RCC 7860 (cell line): ENCODE measurements around the gene BAD.

Experiments
- DNase-seq: peaks from one replicate; pipeline ENCODE4 v3.0.0-alpha.2; 2015; ENCODE audit warnings: low spot score
- FAIRE-seq: peaks from 2 replicates; lab custom pipeline; 2012; peaks lifted over from hg19 to GRCh38; lab: Jason Lieb, UNC

Gene BAD

DNA sequence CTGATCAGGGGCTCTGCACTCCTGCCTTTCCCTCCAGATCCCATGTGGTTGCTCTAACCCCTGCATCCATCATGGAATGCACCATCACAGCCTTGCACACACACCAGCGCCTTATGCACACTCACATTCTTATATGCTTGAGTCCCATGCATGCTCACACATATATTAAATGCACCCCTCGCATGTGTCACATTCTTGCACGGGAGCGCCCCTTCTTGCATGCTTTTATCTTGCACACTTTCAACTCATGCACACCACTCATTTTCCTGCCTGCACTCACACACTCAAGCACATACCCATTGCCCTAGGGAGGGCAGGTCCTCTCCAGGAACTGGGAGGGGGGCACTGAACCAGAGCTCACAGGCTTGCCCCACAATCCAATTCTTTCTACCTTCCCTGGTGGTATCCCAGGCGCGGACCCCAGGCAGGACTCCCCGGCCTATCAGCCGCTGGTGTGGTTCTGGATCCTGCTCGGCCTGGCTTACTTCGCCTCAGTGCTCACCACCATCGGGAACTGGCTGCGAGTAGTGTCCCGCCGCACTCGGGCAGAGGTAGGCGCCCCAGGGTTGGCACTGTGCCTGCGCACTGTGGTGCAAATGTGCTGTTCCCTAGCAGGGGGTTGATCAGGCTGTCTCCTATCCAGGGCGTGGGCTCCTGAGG is 13.4 kb upstream of the BAD start:
- peak; percentile 40 for DNase-seq
- FAIRE-seq = no peak

GRCh38 chr11:64296830-64297698 is 12.6 kb upstream of the BAD start:
- DNase-seq (no peak), FAIRE-seq (no peak)

- no peak for DNase-seq
- FAIRE-seq = no peak
Measured at GRCh38 chr11:64296236-64296635, 11.8 kb upstream of the BAD start.

- no peak for DNase-seq
- no peak for FAIRE-seq
Measured at GRCh38 chr11:64295760-64296159, 11.3 kb upstream of the BAD start.

GRCh38 chr11:64294774-64295173 is 10.3 kb upstream of the BAD start:
- FAIRE-seq (no peak), DNase-seq (no peak)

- DNase-seq (no peak), FAIRE-seq (no peak)
Measured at GRCh38 chr11:64292460-64293254, 8.2 kb upstream of the BAD start.

DNA sequence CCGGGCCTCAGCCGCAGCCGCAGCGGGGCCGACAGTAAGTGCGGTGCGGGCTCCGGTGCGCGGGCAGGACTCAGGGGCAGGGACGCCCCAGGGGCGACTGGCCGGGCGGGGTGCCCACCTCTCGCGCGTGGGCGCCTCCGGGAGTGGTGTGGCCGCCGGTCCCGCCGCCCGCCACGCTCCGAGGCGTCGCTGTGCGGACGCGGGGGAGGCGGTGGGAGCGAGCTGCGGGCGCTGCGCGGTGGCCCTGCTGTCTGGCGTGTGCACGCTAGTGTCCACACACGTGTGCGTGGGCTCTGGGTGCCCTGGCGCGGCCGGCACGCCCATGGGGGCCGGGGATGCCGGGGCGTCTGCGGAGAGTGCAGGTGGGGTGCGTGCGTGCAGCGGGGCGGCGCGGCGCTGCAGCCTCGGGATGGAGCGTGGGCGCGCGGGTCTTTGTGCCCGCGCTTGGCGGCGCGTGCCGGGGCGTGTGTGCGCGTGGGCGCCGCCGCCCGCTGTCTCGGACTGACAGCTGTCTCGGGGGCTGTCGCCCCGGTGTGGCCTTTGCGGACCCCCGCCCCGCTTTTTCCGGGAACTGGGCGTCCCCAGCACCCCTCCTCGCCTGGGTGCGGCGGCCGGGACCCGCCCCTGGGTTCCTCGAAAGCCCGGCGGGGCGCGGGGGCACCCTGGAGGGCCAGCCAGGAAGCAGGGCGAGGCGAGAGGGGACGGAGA is 7.4 kb upstream of the BAD start:
- no peak for FAIRE-seq

DNA sequence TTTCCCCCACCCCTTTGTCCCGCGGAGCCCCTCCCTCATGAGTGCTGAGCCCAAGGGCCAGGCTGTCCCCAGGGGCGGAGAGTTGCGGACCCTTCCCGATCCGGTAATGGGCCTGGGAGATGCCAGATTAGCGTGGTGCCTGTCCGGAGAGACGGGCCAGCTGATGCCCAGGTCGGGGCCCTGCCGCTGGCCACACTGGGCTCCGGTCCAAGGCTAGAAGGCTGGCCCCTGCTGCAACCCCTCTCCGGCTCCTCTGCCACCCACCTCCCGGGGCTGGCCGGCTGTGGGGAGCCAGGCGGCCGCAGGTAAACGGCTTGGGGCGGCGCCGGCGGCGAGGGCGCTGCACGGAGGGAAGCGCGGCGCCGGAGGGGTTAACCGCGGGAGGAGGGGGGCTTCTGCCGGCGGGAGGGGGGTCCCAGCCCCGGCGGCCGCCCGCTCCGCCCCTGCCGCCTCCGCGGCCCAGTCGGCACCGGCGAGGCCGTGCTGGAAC is 6.8 kb upstream of the BAD start, which contains the start of gene KCNK4:
KCNK4 (plus strand) TSS at position 41 of the 490 bp plus-strand sequence. CDS start 1,717 bp downstream, outside the sequence.
- no peak for FAIRE-seq

More for the DNA sequence above, 7.4 kb upstream of the BAD start:
- DNase-seq = no peak

DNA sequence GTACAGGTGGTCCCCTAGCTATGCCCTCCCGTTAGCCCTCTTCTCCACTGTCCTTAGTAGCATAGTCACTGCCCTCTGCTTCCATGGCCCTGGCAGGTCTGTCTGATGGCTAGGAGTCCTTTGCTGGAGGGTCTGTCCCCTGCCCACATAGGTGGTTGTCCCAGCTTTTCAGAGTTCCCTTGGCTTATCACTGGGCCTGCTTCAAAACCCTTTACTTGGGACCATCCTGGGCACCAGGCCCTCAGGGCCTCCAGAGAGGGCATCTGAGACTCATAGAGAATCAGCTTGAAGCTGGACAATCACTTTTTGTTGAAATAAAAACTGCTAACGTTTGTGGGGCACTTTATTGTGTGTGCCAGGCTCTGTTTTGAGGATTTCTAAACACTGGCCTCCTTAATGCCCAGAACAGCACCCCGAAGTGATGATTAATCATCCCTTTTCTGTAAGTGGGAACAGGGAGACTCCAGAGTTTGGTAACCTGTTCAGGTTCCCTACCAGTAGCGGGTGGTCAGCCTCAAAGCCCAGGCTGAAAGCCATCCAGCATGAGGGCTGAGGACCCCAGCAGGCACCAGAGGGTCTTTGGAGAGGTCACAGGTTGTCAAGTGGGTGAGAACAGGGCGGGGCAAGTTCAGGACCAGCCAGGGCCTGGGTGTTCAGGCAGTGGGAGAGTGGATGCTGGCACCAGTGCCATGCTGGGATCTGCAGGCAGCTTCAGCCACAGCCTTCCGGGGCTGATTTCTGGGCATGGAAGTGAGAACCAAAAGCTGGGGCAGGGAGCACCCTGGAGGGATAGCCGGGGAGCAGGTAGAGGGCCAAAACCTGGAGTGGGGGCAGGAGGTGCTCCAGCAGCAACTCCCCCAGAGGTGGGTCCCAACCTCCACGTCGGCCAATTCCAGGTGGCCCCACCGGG is 6.1 kb upstream of the BAD start:
- FAIRE-seq (no peak), DNase-seq (no peak)

More for the DNA sequence above, 6.8 kb upstream of the BAD start, which contains the start of gene KCNK4:
- DNase-seq = no peak

DNA sequence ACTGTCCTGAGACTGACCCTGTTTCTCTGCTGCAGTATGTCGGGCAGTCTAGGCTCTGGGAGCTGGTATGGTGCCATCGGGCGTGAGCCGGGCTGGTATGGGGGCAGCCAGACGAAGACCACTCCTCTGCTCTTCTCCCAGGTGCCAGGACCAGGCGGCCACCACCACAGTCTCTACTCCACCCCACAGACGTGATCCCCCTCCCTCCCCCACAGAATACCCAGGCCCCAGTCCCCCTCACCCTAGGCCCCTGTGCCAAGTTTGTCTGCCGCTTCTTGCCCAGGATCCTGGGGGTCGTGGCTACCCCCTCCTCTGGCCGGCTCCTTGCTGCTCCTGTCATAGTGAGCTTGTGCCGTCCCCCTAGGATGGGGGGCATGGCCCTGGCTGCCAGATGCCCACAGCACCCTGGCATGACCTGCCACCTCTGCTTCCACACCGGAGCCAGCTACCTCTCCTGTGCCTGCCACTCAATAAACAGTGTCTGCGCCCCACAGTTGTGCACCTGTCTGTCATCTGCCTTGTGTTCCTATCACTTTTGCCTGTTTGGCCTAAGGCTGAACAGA is 4.6 kb upstream of the BAD start:
- FAIRE-seq (no peak), DNase-seq (no peak)

DNA sequence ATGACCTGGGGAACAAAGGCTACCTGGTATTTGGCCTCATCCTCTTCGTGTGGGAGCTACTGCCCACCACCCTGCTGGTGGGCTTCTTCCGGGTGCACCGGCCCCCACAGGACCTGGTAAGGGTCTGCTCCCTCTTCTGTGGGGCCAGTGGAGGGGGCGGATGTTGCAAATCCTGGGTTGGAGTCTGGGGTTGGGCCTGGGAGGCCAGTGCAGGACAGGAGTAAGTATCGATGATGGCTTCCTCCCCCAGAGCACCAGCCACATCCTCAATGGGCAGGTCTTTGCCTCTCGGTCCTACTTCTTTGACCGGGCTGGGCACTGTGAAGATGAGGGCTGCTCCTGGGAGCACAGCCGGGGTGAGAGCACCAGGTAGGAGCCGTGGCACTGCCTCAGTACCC is 3.9 kb upstream of the BAD start:
- no peak for DNase-seq
- FAIRE-seq = no peak

DNA sequence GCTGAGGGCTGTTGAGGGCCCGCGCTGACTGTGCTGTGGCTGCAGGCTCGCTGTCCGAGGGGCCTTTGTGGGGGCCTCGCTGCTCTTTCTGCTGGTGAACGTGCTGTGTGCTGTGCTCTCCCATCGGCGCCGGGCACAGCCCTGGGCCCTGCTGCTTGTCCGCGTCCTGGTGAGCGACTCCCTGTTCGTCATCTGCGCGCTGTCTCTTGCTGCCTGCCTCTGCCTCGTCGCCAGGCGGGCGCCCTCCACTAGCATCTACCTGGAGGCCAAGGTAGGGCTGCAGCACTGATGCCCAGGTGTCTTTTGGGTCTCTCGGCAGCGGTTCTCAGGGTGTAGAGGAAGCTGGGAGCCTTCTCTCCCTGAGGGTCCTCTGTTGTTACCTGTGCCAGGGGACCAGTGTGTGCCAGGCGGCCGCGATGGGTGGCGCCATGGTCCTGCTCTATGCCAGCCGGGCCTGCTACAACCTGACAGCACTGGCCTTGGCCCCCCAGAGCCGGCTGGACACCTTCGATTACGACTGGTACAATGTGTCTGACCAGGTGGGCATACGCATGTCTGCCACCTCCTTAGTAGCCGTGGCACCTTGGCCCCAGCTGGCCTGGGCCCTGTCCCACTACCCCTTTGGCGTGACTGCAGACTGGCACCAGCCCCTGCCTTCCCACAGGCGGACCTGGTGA is 3.3 kb upstream of the BAD start:
- no peak for DNase-seq
- no peak for FAIRE-seq

DNA sequence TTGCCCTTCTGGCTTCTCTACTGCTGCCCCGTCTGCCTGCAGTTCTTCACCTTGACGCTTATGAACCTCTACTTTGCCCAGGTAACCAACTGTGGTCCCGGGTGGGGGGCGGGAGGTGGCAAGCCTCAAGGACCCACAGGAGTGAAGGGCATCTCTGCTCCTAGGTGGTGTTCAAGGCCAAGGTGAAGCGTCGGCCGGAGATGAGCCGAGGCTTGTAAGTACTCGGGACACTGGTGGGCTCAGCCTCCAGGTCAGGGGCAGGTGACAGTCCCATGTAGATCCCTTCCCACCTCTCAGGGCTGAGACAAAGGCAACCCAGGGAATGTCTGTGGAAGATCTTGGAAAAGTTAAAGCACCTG is 2.3 kb upstream of the BAD start:
- no peak for FAIRE-seq
- DNase-seq = no peak

- no peak for FAIRE-seq
- peak; percentile 31 for DNase-seq
Measured at GRCh38 chr11:64285885-64286800, 1.7 kb upstream of the BAD start.

DNA sequence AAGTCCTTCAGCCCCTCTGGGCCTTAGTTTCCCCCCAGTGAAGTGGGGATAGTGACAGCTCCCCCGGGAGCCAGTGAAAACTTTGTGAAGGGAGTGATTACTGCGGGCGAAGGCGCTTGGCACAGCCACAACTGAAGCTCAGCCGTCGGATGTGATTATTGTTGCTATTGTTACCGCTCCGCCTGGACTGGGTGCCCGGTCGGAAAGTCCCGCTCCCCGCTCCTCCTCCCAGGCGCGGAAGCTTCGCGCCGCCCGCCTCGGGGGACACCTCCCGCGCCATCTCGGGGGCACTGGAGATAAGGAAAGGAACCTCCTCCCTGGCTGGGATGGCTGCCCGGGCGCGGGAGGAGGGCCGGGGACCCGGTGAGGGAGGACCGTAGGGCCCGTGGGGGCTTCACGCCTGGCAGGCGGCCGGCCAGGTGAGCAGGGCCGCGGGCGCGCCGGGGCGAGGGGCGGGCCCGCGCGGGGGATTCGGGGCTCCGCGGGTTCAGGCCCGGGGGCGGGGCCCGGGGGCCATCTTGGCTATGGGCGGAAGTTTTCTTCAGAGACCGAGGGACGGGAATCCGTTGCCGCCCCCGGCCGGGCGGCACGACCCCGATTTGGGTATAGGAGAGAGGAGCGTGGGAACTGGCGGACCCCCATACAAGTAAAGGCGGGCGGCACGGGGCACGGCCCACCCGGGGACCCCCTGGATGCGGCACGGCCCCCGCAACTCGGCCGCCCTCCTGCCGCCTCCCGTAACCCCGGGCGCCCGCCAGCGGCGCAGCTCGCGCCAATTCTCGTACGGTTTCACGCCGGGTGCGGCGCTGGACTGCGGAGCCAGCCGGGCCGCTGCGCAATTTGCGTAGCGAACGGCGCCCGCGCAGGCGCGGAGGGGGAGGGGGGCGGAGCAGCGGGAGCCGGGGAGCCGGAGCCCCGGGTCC is 758 bp upstream of the BAD start, which contains the start of gene GPR137:
GPR137 (plus strand) TSS at position 887 of the 923 bp plus-strand sequence. CDS start 677 bp downstream, outside the sequence.
- DNase-seq = peak; percentile 43
- FAIRE-seq = no peak

DNA sequence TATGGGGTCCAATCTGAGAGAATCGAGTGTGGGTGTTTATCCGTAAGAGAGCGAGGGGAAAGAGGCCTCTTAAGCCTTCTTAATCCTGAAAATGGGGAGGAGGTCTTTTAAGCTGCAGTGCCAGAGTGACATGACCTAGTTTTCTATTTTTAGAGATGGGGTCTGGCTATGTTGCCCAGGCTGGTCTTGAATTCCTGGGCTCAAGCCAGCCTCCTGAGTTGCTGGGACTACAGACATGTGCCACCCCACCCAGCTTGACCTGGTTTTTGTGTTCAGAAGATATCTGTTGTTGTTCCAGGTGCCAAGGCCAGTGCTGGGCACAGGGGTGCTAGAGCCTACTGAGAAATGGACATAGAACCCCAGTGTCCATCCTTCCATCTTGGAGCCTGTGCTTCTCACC is 1.4 kb downstream of the BAD start:
- no peak for DNase-seq
- no peak for FAIRE-seq
